GM23338 (cell line): ENCODE results near the gene CACNA1C. TPM values are rescaled to one million over a fixed set of nuclear protein-coding genes. Genes with fewer than 3 reads are reported as not detected.

Source experiments
- ATAC-seq: fragments of 200-7000 bp; cut with Tn5 transposase; 3 replicates; pipeline ENCODE4 v1.9.1; 2020
- DNase-seq: peaks from one replicate; pipeline ENCODE4 v3.0.0-alpha.2; 2015; ENCODE audit warnings: low spot score
- H2AFZ ChIP-seq: fragments of 200-600 bp; sonication (generic); 2 replicates; pipeline ENCODE4 v1.8.0; 2016; ENCODE audit warnings: antibody characterized with exemption, mild to moderate bottlenecking, moderate library complexity
- H3F3A ChIP-seq: fragments of 200-600 bp; sonication (generic); replicated peaks from 2 replicates; pipeline ENCODE4 v1.8.0; 2017; ENCODE audit warnings: antibody characterized with exemption, mixed run types, low read depth
- H3K27ac ChIP-seq: fragments of 200-600 bp; sonication (generic); 2 replicates; pipeline ENCODE4 v1.6.1; 2016; ENCODE audit warnings: low read depth
- H3K27me3 ChIP-seq: fragments of 200-600 bp; sonication (generic); 2 replicates; pipeline ENCODE4 v1.8.0; 2016; ENCODE audit warnings: mild to moderate bottlenecking, mixed run types, moderate library complexity; ENCODE audit not compliant: insufficient read depth
- H3K36me3 ChIP-seq: fragments of 200-600 bp; sonication (generic); 2 replicates; pipeline ENCODE4 v1.8.0; 2016; ENCODE audit warnings: mild to moderate bottlenecking; ENCODE audit not compliant: insufficient read depth
- H3K4me1 ChIP-seq: fragments of 200-600 bp; sonication (generic); 2 replicates; pipeline ENCODE4 v1.8.0; 2016; ENCODE audit warnings: mild to moderate bottlenecking, moderate library complexity; ENCODE audit not compliant: insufficient read depth
- H3K4me2 ChIP-seq: fragments of 200-600 bp; sonication (generic); 2 replicates; pipeline ENCODE4 v1.7.1; 2017; ENCODE audit warnings: mixed run types
- H3K4me3 ChIP-seq: fragments of 200-600 bp; sonication (generic); 2 replicates; pipeline ENCODE4 v1.6.1; 2016; ENCODE audit warnings: mixed run types
- H3K79me2 ChIP-seq: fragments of 200-600 bp; sonication (generic); replicated peaks from 2 replicates; pipeline ENCODE4 v1.8.0; 2017; ENCODE audit warnings: mild to moderate bottlenecking; ENCODE audit not compliant: insufficient read depth
- H3K9me2 ChIP-seq: fragments of 200-600 bp; sonication (generic); 2 replicates; pipeline ENCODE4 v1.8.0; 2017; ENCODE audit not compliant: insufficient read depth
- H4K20me1 ChIP-seq: fragments of 200-600 bp; sonication (generic); replicated peaks from 2 replicates; pipeline ENCODE4 v1.8.0; 2017; ENCODE audit warnings: mild to moderate bottlenecking; ENCODE audit not compliant: insufficient read depth
- H3K27ac Mint-ChIP-seq: 2 replicates; pipeline ENCODE4 v1.8.0; 2020; ENCODE audit warnings: inconsistent platforms, mild to moderate bottlenecking, moderate library complexity, mixed read lengths
- H3K27me3 Mint-ChIP-seq: 3 replicates; pipeline ENCODE4 v1.8.0; 2022; ENCODE audit warnings: low read depth, mild to moderate bottlenecking, moderate library complexity, mixed read lengths, inconsistent platforms; ENCODE audit not compliant: insufficient read depth, poor library complexity
- H3K36me3 Mint-ChIP-seq: 3 replicates; pipeline ENCODE4 v1.8.0; 2021; ENCODE audit warnings: low read depth, mild to moderate bottlenecking, inconsistent platforms, moderate library complexity, mixed read lengths
- H3K4me1 Mint-ChIP-seq: 3 replicates; pipeline ENCODE4 v1.8.0; 2020; ENCODE audit warnings: mild to moderate bottlenecking, inconsistent platforms, mixed read lengths
- H3K4me3 Mint-ChIP-seq: 3 replicates; pipeline ENCODE4 v1.8.0; 2021; ENCODE audit warnings: moderate library complexity, mild to moderate bottlenecking, inconsistent platforms, mixed read lengths
- H3K9me3 Mint-ChIP-seq: 3 replicates; pipeline ENCODE4 v1.8.0; 2020; ENCODE audit warnings: moderate library complexity, mild to moderate bottlenecking, inconsistent platforms, mixed read lengths
- CREB1 ChIP-seq: fragments of 250-450 bp; sonication (Bioruptor Pico); IDR thresholded peaks from 2 replicates; pipeline ENCODE4 v1.5.0; 2020; ENCODE audit warnings: low read depth, mild to moderate bottlenecking, moderate library complexity
- CTCF ChIP-seq, 2 experiments: fragments of 200-600 bp in 1 of 2; sonication (generic) in 1 of 2; conservative IDR thresholded peaks; 2 replicates each; pipeline versions ENCODE4 v1.5.1 to v1.6.1; 2016 to 2017; ENCODE audit warnings: antibody characterized with exemption in 2 of 2, low read depth in 2 of 2, mild to moderate bottlenecking in 2 of 2, moderate library complexity in 1 of 2
- ETS1 ChIP-seq: IDR thresholded peaks from 2 replicates; pipeline ENCODE4 v1.6.1; 2016; ENCODE audit warnings: antibody characterized with exemption
- JUNB ChIP-seq: IDR thresholded peaks from one replicate; pipeline ENCODE4 v1.6.1; 2016; ENCODE audit warnings: antibody characterized with exemption; ENCODE audit not compliant: unreplicated experiment
- NANOG ChIP-seq: IDR thresholded peaks from 2 replicates; pipeline ENCODE4 v1.6.1; 2016; ENCODE audit warnings: antibody characterized with exemption, borderline replicate concordance
- POLR2AphosphoS5 ChIP-seq: IDR thresholded peaks from 2 replicates; pipeline ENCODE4 v1.6.1; 2016; ENCODE audit warnings: antibody characterized with exemption, low read depth
- REST ChIP-seq: IDR thresholded peaks from one replicate; pipeline ENCODE4 v1.6.1; 2018; ENCODE audit warnings: antibody characterized with exemption; ENCODE audit not compliant: unreplicated experiment
- STAT1 ChIP-seq: IDR thresholded peaks from one replicate; pipeline ENCODE4 v1.6.1; 2016; ENCODE audit warnings: antibody characterized with exemption; ENCODE audit not compliant: unreplicated experiment
- ZNF114 ChIP-seq: fragments of 250-450 bp; sonication (Bioruptor Pico); IDR thresholded peaks from 2 replicates; pipeline ENCODE4 v1.5.0; 2020; ENCODE audit warnings: mild to moderate bottlenecking, moderate library complexity
- ZNF331 ChIP-seq: fragments of 250-450 bp; sonication (Bioruptor Pico); IDR thresholded peaks from 2 replicates; pipeline ENCODE4 v1.5.0; 2020; ENCODE audit warnings: low read depth, mild to moderate bottlenecking, moderate library complexity
- ZNF462 ChIP-seq: fragments of 250-450 bp; sonication (Bioruptor Pico); IDR thresholded peaks from 2 replicates; pipeline ENCODE4 v1.5.0; 2020; ENCODE audit warnings: mild to moderate bottlenecking, moderate library complexity
- polyA plus RNA-seq: library from polyadenylated mRNA; unstranded; fragments of >200 nt; fragmentation: Nextera tagmentation; extraction: Ambion mirVana; gene quantifications from 2 replicates; pipeline ENCODE4 v1.2.1, GENCODE V29; 2016
- total RNA-seq: library from RNA; depleted of rRNA; stranded (reverse); fragments of >200 nt; shearing (Covaris generic); gene quantifications from 2 replicates; pipeline ENCODE4 v1.2.3, GENCODE V29; 2014

The CACNA1C gene
- total and polyA plus RNA-seq, 2 experiments from 2014 or later = 0.78 to 2.1 TPM

- Histone ChIP-seq H3K36me3 (no peaks in the 10 kb centered on the region), H3F3A (no peaks in the 10 kb centered on the region), H3K27me3 (no peaks in the 10 kb centered on the region), H3K9me2 (no peaks in the 10 kb centered on the region), H3K27ac (no peak overlapping the region), H3K4me3 (no peak overlapping the region), H2AFZ (no peak overlapping the region), H3K4me2 (no peak overlapping the region), H3K79me2 (no peaks in the 10 kb centered on the region), H4K20me1 (no peaks in the 10 kb centered on the region), H3K4me1 (peaks cover 5% of the 10 kb centered on the region; the same call in 1 of the 2 replicates)
- ATAC-seq = no peak
- DNase-seq = no peak
- Mint-ChIP-seq H3K27me3 (peaks cover 13% of the 10 kb centered on the region), H3K27ac (no peak overlapping the region), H3K4me3 (no peak overlapping the region), H3K36me3 (0 out of 3 replicates have a peak, but pooled peaks cover 2% of the 10 kb centered on the region), H3K9me3 (peaks cover 20% of the 10 kb centered on the region), H3K4me1 (peaks cover 21% of the 10 kb centered on the region)
- TF ChIP-seq REST (no peak), POLR2AphosphoS5 (no peak), ZNF114 (no peak), ZNF331 (CRISPR knock-in tag) (no peak), NANOG (no peak), ETS1 (no peak), JUNB (no peak), STAT1 (no peak), CTCF (conservative IDR thresholded peaks at IDR 0.05; ENCODE audit: low read depth in 2 of 2) (no peak)
Observed at GRCh38 chr12:2589381-2589780, 536.6 kb downstream of the CACNA1C start.

- Histone ChIP-seq H3F3A (no peaks in the 10 kb centered on the region), H4K20me1 (no peaks in the 10 kb centered on the region), H3K4me1 (no peaks in the 10 kb centered on the region), H3K4me3 (no peak overlapping the region), H3K4me2 (no peak overlapping the region), H3K9me2 (no peaks in the 10 kb centered on the region), H3K79me2 (no peaks in the 10 kb centered on the region), H3K27ac (no peak overlapping the region), H2AFZ (no peak overlapping the region), H3K36me3 (no peaks in the 10 kb centered on the region), H3K27me3 (no peaks in the 10 kb centered on the region)
- Mint-ChIP-seq H3K36me3 (peaks cover 10% of the 10 kb centered on the region; the same call in 2 of the 3 replicates), H3K9me3 (peaks cover 25% of the 10 kb centered on the region), H3K27ac (no peak overlapping the region), H3K4me1 (peaks cover 5% of the 10 kb centered on the region), H3K4me3 (no peak overlapping the region), H3K27me3 (peaks cover 7% of the 10 kb centered on the region)
- DNase-seq = no peak
- no peak for ATAC-seq
- no peak for TF ChIP-seq CREB1 (CRISPR knock-in tag)
- TF ChIP-seq ZNF462 (CRISPR knock-in tag) = no peak
- TF ChIP-seq ZNF114 = no peak
- no peak for TF ChIP-seq STAT1
Observed at GRCh38 chr12:2593045-2593444, 540.3 kb downstream of the CACNA1C start.
